ENCODE measurements around the gene PKDREJ.

PKDREJ gene

DNA sequence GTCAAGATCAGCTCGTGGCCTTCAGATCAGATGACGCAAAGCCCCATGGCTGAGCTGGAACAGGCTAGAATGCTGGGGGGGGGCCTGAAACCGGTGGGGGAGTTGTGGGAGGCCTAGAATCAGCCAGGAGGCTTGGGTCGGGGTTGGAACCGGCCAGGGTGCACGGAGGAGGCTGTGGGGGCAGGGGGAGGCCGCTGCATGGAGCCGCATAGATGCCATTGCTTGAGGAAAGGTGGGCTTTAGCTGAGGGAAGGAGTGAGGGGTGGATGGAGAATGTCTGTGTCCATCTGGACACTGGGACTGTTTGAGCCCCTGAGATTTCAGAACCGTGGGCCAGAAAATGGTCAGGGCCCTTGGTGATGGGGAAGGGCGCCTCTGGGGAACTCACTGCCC is 38.2 kb downstream of the PKDREJ start:
- no peak overlapping the region for H3K9ac ChIP-seq (ENCODE audit: low read depth in 1 of 2, low read length in 2 of 2)

GRCh38 chr22:46224044-46224897 is 38.9 kb downstream of the PKDREJ start:
- peaks cover 23 to 68% of the 10 kb centered on the region in 2 donors for H3K36me3 ChIP-seq (ENCODE audit: control insufficient read depth in 1 of 2, insufficient read depth in 2 of 2, low read length in 2 of 2)
- peaks cover 0 to 10% of the 10 kb centered on the region in 2 donors for H3K4me1 ChIP-seq (ENCODE audit: control insufficient read depth in 1 of 2, insufficient read depth in 2 of 2, low read length in 2 of 2)
- H3K27me3 ChIP-seq (ENCODE audit: control insufficient read depth in 1 of 2, insufficient read depth in 2 of 2, low read length in 2 of 2) = no peaks in the 10 kb centered on the region
- H3K9ac ChIP-seq (ENCODE audit: low read depth in 1 of 2, low read length in 2 of 2) = no peak overlapping the region
- H3K9me3 ChIP-seq (ENCODE audit: control insufficient read depth in 1 of 2, low read length in 2 of 2) = no peaks in the 10 kb centered on the region
- H3K27ac ChIP-seq (ENCODE audit: low read depth, low read length) = no peak overlapping the region
- no peak overlapping the region for H3K4me3 ChIP-seq (ENCODE audit: low read depth in 1 of 2, low read length in 2 of 2)

More for the DNA sequence above, 38.2 kb downstream of the PKDREJ start:
- Histone ChIP-seq H3K36me3 (ENCODE audit: control insufficient read depth in 1 of 2, insufficient read depth in 2 of 2, low read length in 2 of 2) (peaks cover 26 to 61% of the 10 kb centered on the region in 2 donors), H3K9me3 (ENCODE audit: control insufficient read depth in 1 of 2, low read length in 2 of 2) (no peaks in the 10 kb centered on the region), H3K4me1 (ENCODE audit: control insufficient read depth in 1 of 2, insufficient read depth in 2 of 2, low read length in 2 of 2) (peaks cover 0 to 4% of the 10 kb centered on the region in 2 donors), H3K27ac (ENCODE audit: low read depth, low read length) (no peak overlapping the region), H3K4me3 (ENCODE audit: low read depth in 1 of 2, low read length in 2 of 2) (no peak overlapping the region), H3K27me3 (ENCODE audit: control insufficient read depth in 1 of 2, insufficient read depth in 2 of 2, low read length in 2 of 2) (no peaks in the 10 kb centered on the region)

GRCh38 chr22:46220921-46221320 is 42.2 kb downstream of the PKDREJ start:
- no peak overlapping the region for H3K9ac ChIP-seq (ENCODE audit: low read depth in 1 of 2, low read length in 2 of 2)
- H3K9me3 ChIP-seq (ENCODE audit: control insufficient read depth in 1 of 2, low read length in 2 of 2) = no peaks in the 10 kb centered on the region
- H3K4me1 ChIP-seq (ENCODE audit: control insufficient read depth in 1 of 2, insufficient read depth in 2 of 2, low read length in 2 of 2) = peaks cover 0 to 11% of the 10 kb centered on the region in 2 donors
- no peaks in the 10 kb centered on the region for H3K27me3 ChIP-seq (ENCODE audit: control insufficient read depth in 1 of 2, insufficient read depth in 2 of 2, low read length in 2 of 2)
- H3K4me3 ChIP-seq (ENCODE audit: low read depth in 1 of 2, low read length in 2 of 2) = no peak overlapping the region
- no peak overlapping the region for H3K27ac ChIP-seq (ENCODE audit: low read depth, low read length)
- peaks cover 33 to 77% of the 10 kb centered on the region in 2 donors for H3K36me3 ChIP-seq (ENCODE audit: control insufficient read depth in 1 of 2, insufficient read depth in 2 of 2, low read length in 2 of 2)

- Histone ChIP-seq H3K4me1 (ENCODE audit: control insufficient read depth in 1 of 2, insufficient read depth in 2 of 2, low read length in 2 of 2) (peaks cover 0 to 11% of the 10 kb centered on the region in 2 donors), H3K9ac (ENCODE audit: low read depth in 1 of 2, low read length in 2 of 2) (no peak overlapping the region), H3K27ac (ENCODE audit: low read depth, low read length) (no peak overlapping the region), H3K4me3 (ENCODE audit: low read depth in 1 of 2, low read length in 2 of 2) (no peak overlapping the region), H3K36me3 (ENCODE audit: control insufficient read depth in 1 of 2, insufficient read depth in 2 of 2, low read length in 2 of 2) (peaks cover 24 to 79% of the 10 kb centered on the region in 2 donors), H3K27me3 (ENCODE audit: control insufficient read depth in 1 of 2, insufficient read depth in 2 of 2, low read length in 2 of 2) (no peaks in the 10 kb centered on the region), H3K9me3 (ENCODE audit: control insufficient read depth in 1 of 2, low read length in 2 of 2) (no peaks in the 10 kb centered on the region)
Measured at GRCh38 chr22:46219636-46220035, 43.5 kb downstream of the PKDREJ start.

- Histone ChIP-seq H3K9ac (ENCODE audit: low read depth in 1 of 2, low read length in 2 of 2) (no peak overlapping the region), H3K27me3 (ENCODE audit: control insufficient read depth in 1 of 2, insufficient read depth in 2 of 2, low read length in 2 of 2) (no peaks in the 10 kb centered on the region), H3K27ac (ENCODE audit: low read depth, low read length) (no peak overlapping the region), H3K4me3 (ENCODE audit: low read depth in 1 of 2, low read length in 2 of 2) (no peak overlapping the region), H3K4me1 (ENCODE audit: control insufficient read depth in 1 of 2, insufficient read depth in 2 of 2, low read length in 2 of 2) (peaks cover 0 to 4% of the 10 kb centered on the region in 2 donors), H3K36me3 (ENCODE audit: control insufficient read depth in 1 of 2, insufficient read depth in 2 of 2, low read length in 2 of 2) (peaks cover 24 to 79% of the 10 kb centered on the region in 2 donors), H3K9me3 (ENCODE audit: control insufficient read depth in 1 of 2, low read length in 2 of 2) (peaks cover under 1 to 3% of the 10 kb centered on the region in 2 donors)
Measured at GRCh38 chr22:46214616-46215015, 48.5 kb downstream of the PKDREJ start.

GRCh38 chr22:46214149-46214548 is 49.0 kb downstream of the PKDREJ start:
- peaks cover 5 to 7% of the 10 kb centered on the region in 2 donors for H3K9me3 ChIP-seq (ENCODE audit: control insufficient read depth in 1 of 2, low read length in 2 of 2)
- no peaks in the 10 kb centered on the region for H3K27me3 ChIP-seq (ENCODE audit: control insufficient read depth in 1 of 2, insufficient read depth in 2 of 2, low read length in 2 of 2)
- no peak overlapping the region for H3K27ac ChIP-seq (ENCODE audit: low read depth, low read length)
- no peaks in the 10 kb centered on the region for H3K4me1 ChIP-seq (ENCODE audit: control insufficient read depth in 1 of 2, insufficient read depth in 2 of 2, low read length in 2 of 2)
- no peak overlapping the region for H3K9ac ChIP-seq (ENCODE audit: low read depth in 1 of 2, low read length in 2 of 2)
- H3K36me3 ChIP-seq (ENCODE audit: control insufficient read depth in 1 of 2, insufficient read depth in 2 of 2, low read length in 2 of 2) = peaks cover 29 to 78% of the 10 kb centered on the region in 2 donors
- no peak overlapping the region for H3K4me3 ChIP-seq (ENCODE audit: low read depth in 1 of 2, low read length in 2 of 2)

DNA sequence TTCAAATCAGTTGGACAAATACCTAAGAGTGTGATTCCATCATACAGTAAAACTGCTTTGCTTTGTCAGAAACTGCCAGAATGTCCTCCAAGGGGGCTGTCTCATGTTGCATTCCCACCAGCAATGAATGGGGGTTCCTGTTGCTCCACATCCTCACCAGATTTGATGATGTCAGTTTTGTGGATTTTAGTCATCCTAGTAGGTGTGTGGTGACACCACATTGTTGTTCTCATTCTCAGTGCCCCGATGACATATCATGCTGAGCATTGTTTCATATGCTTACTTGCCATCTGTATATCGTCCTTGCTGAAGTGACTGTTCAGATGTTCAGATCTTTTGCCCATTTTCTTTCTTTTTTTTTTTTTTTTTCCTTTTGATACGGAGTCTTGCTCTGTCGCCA is 50.1 kb downstream of the PKDREJ start:
- peaks cover 31 to 77% of the 10 kb centered on the region in 2 donors for H3K36me3 ChIP-seq (ENCODE audit: control insufficient read depth in 1 of 2, insufficient read depth in 2 of 2, low read length in 2 of 2)
- H3K27me3 ChIP-seq (ENCODE audit: control insufficient read depth in 1 of 2, insufficient read depth in 2 of 2, low read length in 2 of 2) = no peaks in the 10 kb centered on the region
- no peaks in the 10 kb centered on the region for H3K4me1 ChIP-seq (ENCODE audit: control insufficient read depth in 1 of 2, insufficient read depth in 2 of 2, low read length in 2 of 2)
- H3K9ac ChIP-seq (ENCODE audit: low read depth in 1 of 2, low read length in 2 of 2) = no peak overlapping the region
- no peak overlapping the region for H3K27ac ChIP-seq (ENCODE audit: low read depth, low read length)
- H3K4me3 ChIP-seq (ENCODE audit: low read depth in 1 of 2, low read length in 2 of 2) = no peak overlapping the region
- peaks cover 7 to 11% of the 10 kb centered on the region in 2 donors for H3K9me3 ChIP-seq (ENCODE audit: control insufficient read depth in 1 of 2, low read length in 2 of 2)

GRCh38 chr22:46212195-46212594 is 50.9 kb downstream of the PKDREJ start:
- H3K36me3 ChIP-seq (ENCODE audit: control insufficient read depth in 1 of 2, insufficient read depth in 2 of 2, low read length in 2 of 2) = peaks cover 31 to 75% of the 10 kb centered on the region in 2 donors
- no peak overlapping the region for H3K27ac ChIP-seq (ENCODE audit: low read depth, low read length)
- no peak overlapping the region for H3K9ac ChIP-seq (ENCODE audit: low read depth in 1 of 2, low read length in 2 of 2)
- no peaks in the 10 kb centered on the region for H3K4me1 ChIP-seq (ENCODE audit: control insufficient read depth in 1 of 2, insufficient read depth in 2 of 2, low read length in 2 of 2)
- no peak overlapping the region for H3K4me3 ChIP-seq (ENCODE audit: low read depth in 1 of 2, low read length in 2 of 2)
- H3K27me3 ChIP-seq (ENCODE audit: control insufficient read depth in 1 of 2, insufficient read depth in 2 of 2, low read length in 2 of 2) = no peaks in the 10 kb centered on the region
- peaks cover 7 to 11% of the 10 kb centered on the region in 2 donors for H3K9me3 ChIP-seq (ENCODE audit: control insufficient read depth in 1 of 2, low read length in 2 of 2)

DNA sequence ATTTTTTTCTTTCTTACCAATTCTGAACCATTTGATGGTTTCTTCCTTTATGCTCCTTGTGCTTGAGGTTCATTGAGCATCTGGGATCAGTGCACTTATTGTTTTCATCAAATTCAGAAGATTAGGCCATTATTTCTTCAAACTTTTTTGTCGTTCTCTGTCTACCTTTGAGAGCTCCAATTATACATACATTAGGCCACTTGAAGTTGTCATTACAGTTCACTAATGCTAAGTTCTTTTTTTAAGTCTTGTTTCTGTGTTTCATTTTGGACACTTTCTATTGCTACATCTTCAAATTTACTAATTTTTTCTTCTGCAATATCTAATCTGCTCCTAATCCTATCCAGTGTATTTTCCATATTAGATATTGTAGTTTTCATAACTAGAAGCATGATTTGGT is 53.9 kb downstream of the PKDREJ start:
- no peak overlapping the region for H3K27ac ChIP-seq (ENCODE audit: low read depth, low read length)
- no peak overlapping the region for H3K4me3 ChIP-seq (ENCODE audit: low read depth in 1 of 2, low read length in 2 of 2)
- H3K9ac ChIP-seq (ENCODE audit: low read depth in 1 of 2, low read length in 2 of 2) = no peak overlapping the region
- peaks cover 2 to 3% of the 10 kb centered on the region in 2 donors for H3K4me1 ChIP-seq (ENCODE audit: control insufficient read depth in 1 of 2, insufficient read depth in 2 of 2, low read length in 2 of 2)
- H3K36me3 ChIP-seq (ENCODE audit: control insufficient read depth in 1 of 2, insufficient read depth in 2 of 2, low read length in 2 of 2) = peaks cover 21 to 48% of the 10 kb centered on the region in 2 donors
- peaks cover 7 to 11% of the 10 kb centered on the region in 2 donors for H3K9me3 ChIP-seq (ENCODE audit: control insufficient read depth in 1 of 2, low read length in 2 of 2)
- no peaks in the 10 kb centered on the region for H3K27me3 ChIP-seq (ENCODE audit: control insufficient read depth in 1 of 2, insufficient read depth in 2 of 2, low read length in 2 of 2)

All from duodenal mucosa (tissue), 2 donors.